Activated naive CD8-positive, alpha-beta T cell treated with anti-CD3 and anti-CD28 coated beads, Interleukin-2, amount 10 ng/mL, durations not matched to agents 7 days and 5 days (primary cell): ENCODE data around the gene SERPINB4. TPM values are rescaled to one million over a fixed set of nuclear protein-coding genes. Genes with fewer than 3 reads are reported as not detected.
A peak's percentile ranks its signal among the peaks of the same experiment; 100 is the strongest.
"Not testable (repeated sequence)": the region's sequence is repeated elsewhere in the genome, so short reads cannot be mapped to it uniquely, and the experiment has no call there.

ENCODE experiments used
- ATAC-seq: fragments of 150-1000 bp; cut with Tn5 transposase; one replicate; pipeline ENCODE4 v1.10.0; 2021; ENCODE audit warnings: low read depth, moderate library complexity
- POLR2A ChIA-PET: fragments of 350-600 bp; sonication (Branson Sonifier 250); formaldehyde crosslinking; loops from one replicate; lab custom pipeline; 2021; ENCODE audit warnings: antibody characterized with exemption; lab: Charles Lee
- DNase-seq: peaks from one replicate; pipeline ENCODE4 v3.0.0; 2021
- H3K27ac Mint-ChIP-seq: one replicate; pipeline ENCODE4 v1.8.0; 2022; ENCODE audit warnings: mild to moderate bottlenecking, mixed read lengths
- H3K27me3 Mint-ChIP-seq: one replicate; pipeline ENCODE4 v1.8.0; 2022; ENCODE audit warnings: mild to moderate bottlenecking, moderate library complexity, mixed read lengths
- H3K36me3 Mint-ChIP-seq: one replicate; pipeline ENCODE4 v1.8.0; 2021; ENCODE audit warnings: mild to moderate bottlenecking, mixed read lengths
- H3K4me1 Mint-ChIP-seq: one replicate; pipeline ENCODE4 v1.8.0; 2021; ENCODE audit warnings: mixed read lengths
- H3K4me3 Mint-ChIP-seq: one replicate; pipeline ENCODE4 v1.8.0; 2022; ENCODE audit warnings: mild to moderate bottlenecking, moderate library complexity, mixed read lengths
- H3K9me3 Mint-ChIP-seq: one replicate; pipeline ENCODE4 v1.8.0; 2021; ENCODE audit warnings: mixed read lengths
- total RNA-seq, 2 experiments: library from RNA; stranded (reverse); gene quantifications; one replicate each; pipeline ENCODE4 v1.2.3, GENCODE V29; 2021

Gene SERPINB4
- total RNA-seq: not detected

DNA sequence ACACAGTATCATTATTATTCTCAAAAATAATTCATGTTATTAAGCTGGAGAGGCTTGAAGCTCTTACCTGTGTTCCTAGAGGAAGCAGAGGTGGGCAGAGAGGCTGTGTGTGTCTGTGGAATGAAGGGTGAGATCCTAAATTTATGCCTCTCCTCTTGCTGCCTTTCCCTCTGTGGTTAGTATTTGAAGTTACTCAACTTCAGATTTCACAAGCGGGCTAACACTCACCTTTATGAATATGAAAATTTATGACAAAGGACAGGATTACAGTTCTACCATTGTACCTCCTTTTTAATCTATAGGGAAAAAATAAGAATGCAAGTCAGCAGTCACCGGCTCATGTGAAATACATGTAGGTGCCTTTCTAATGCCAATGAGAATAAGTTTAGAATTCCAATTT lies at the start of gene SERPINB4:
Gene SERPINB4 (minus strand): TSS at position 115 of the 400 bp plus-strand sequence. CDS start 679 bp downstream, outside the sequence.
- H3K36me3 Mint-ChIP-seq, H3K9me3 Mint-ChIP-seq, POLR2A ChIA-PET, H3K27ac Mint-ChIP-seq, ATAC-seq, H3K27me3 Mint-ChIP-seq, H3K4me1 Mint-ChIP-seq, H3K4me3 Mint-ChIP-seq, DNase-seq: not testable (repeated sequence)

DNA sequence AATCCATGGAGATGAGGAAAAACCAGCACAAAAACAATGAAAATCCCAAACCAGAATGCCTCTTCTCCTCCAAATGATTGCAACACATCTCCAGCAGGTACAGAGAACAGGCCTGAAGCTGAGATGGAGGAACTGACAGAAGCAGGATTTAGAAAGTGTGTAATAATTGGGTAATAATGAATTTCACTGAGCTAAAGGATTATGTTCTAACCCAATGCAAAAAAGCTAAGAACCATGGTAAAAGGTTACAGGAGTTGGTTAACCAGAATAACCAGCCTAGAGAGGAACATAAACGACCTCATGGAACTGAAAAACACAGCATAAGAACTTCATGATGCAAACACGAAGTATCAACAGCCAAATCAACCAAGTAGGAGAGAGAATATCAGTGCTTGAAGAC lies 45.0 kb upstream of the SERPINB4 start:
- DNase-seq: no peak
- POLR2A ChIA-PET: no interaction called here
- H3K27me3 Mint-ChIP-seq: peaks cover 4% of the 10 kb centered on the region
- no peaks in the 10 kb centered on the region for H3K4me1 Mint-ChIP-seq
- no peaks in the 10 kb centered on the region for H3K9me3 Mint-ChIP-seq
- ATAC-seq: no peak
- H3K36me3 Mint-ChIP-seq: no peaks in the 10 kb centered on the region
- H3K4me3 Mint-ChIP-seq: no peak overlapping the region
- H3K27ac Mint-ChIP-seq: no peak overlapping the region

DNA sequence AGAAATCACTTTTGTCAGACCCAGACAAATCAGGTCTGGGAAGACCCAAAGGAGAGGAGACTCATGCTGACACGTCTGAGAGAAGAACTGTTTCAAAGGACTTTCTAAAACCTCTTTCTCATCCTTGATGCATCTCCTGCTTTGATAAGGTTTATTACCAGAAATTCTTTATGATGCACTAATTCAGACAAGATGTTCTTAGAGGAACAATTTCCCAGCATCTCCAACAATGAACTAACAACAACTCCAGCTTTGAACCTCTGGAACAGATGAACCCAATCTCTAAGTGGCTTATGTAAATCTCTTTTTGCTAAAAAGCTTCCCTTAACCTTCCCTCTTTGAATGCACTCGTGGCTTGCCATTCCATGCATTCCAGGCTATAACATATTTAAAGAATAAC lies 42.8 kb upstream of the SERPINB4 start:
- H3K4me1 Mint-ChIP-seq: no peaks in the 10 kb centered on the region

DNA sequence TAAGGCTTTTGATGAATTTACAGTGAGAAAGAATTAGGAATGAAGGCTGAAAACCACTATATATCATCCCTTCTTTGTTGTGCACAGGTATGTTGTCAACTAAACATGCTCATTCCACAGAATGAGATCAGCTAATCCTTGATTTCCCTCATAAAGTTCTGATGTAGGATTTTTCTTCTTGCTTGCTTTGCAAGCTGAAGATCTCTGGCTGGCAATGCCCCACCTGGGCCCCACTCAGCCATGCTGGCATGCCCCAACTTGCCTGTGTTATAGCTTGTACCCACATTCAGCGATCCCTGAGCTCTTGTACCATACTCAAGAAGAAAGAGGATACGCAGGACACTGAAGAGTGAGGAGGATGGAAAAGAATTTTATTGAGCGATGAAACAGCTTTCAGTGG lies 40.7 kb upstream of the SERPINB4 start:
- H3K9me3 Mint-ChIP-seq: no peaks in the 10 kb centered on the region
- ATAC-seq: no peak
- H3K27me3 Mint-ChIP-seq: no peaks in the 10 kb centered on the region
- H3K36me3 Mint-ChIP-seq: no peaks in the 10 kb centered on the region
- no peak overlapping the region for H3K27ac Mint-ChIP-seq
- POLR2A ChIA-PET: no interaction called here
- no peak overlapping the region for H3K4me3 Mint-ChIP-seq
- H3K4me1 Mint-ChIP-seq: no peaks in the 10 kb centered on the region
- DNase-seq: no peak

More for the DNA sequence above, 42.8 kb upstream of the SERPINB4 start:
- no peaks in the 10 kb centered on the region for H3K36me3 Mint-ChIP-seq
- no peak for ATAC-seq
- POLR2A ChIA-PET: no interaction called here
- peaks cover 2% of the 10 kb centered on the region for H3K27me3 Mint-ChIP-seq
- H3K9me3 Mint-ChIP-seq: no peaks in the 10 kb centered on the region
- no peak overlapping the region for H3K4me3 Mint-ChIP-seq
- no peak overlapping the region for H3K27ac Mint-ChIP-seq
- DNase-seq: no peak

DNA sequence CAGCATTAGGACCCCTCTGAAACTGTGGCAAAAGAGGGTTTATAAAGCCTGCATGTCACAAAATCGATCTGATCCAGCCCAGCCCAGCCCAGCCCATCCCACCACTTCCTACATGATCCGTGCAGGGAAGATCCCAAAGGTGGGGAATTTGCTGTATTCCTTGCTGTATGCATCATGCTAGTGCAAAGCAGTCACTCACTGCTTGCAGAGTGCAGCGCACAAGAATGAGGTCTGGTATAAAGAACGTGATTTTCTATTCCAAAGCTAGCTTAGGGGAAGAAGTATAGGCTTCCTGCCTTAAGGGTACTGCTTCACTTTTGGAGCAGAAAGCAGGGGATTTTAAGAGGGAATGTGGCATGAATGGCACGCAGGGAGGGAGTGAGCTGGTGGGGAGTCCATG lies 39.8 kb upstream of the SERPINB4 start:
- Mint-ChIP-seq H3K4me3 (no peak overlapping the region), H3K4me1 (no peaks in the 10 kb centered on the region), H3K36me3 (no peaks in the 10 kb centered on the region), H3K9me3 (no peaks in the 10 kb centered on the region), H3K27me3 (no peaks in the 10 kb centered on the region), H3K27ac (no peak overlapping the region)
- POLR2A ChIA-PET: no interaction called here
- DNase-seq (no peak), ATAC-seq (no peak)

DNA sequence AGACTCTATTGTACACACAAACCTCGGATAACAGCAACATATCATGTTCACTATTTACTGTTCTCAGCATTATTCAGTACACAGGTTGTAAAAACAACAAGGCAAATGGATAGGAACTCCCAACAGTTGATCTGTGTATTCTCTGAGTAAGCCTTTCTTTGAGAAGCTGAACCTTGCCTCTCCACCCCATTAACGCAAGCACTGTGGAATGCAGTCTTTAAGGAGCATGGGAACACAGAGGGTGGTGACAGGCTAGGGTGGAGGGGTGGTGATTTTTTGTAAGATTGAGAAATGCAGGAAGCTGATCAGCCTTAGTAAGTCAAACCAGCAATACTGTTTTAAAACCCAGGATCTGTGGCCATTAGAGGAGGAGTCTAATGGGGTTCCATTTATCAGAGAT lies 39.1 kb upstream of the SERPINB4 start:
- Mint-ChIP-seq H3K4me1 (no peaks in the 10 kb centered on the region), H3K9me3 (no peaks in the 10 kb centered on the region), H3K27ac (no peak overlapping the region), H3K27me3 (no peaks in the 10 kb centered on the region), H3K36me3 (no peaks in the 10 kb centered on the region), H3K4me3 (no peak overlapping the region)
- DNase-seq: no peak
- no peak for ATAC-seq
- POLR2A ChIA-PET: no interaction called here

DNA sequence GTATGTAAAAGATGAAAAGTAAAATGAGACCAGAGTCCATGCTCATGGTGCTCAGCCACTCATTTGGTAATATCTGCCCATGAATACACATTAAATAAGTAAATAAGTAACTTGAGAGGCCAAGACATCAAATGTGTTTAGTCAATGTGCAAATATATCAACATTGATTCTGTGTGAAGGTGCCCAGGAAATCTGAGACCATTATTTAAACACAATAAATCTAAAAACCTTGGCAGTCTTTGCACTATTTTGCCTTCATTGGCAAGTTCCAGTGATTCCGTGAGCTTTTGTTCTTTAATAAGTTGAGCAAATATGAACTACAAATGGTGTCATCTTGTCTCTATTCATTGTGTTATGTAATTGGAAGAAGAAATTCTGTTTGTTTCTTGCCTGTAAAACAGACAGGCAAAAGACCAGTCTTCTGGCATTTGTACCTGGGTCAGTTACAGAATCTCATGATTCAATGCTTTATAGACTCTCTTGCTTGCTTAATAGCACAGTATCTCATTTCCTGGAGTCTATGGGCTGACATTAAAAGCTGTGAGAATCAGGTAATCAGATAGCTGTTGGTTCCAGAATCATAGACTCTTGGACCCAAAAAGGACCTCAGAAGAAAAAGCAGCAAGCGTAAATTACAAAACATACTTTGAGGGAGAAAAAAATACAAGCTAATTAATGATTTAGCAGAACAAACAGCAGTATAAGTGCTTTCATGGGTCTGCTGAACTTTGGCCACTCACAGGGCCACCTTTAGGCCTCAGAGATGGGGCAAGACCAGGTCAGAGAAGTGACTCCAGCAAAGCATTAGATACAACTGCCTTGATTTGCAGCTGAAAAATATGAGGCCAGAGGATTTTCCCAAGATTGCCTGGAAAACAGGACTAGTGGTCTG lies 37.6 kb upstream of the SERPINB4 start:
- peaks cover 2% of the 10 kb centered on the region for H3K27me3 Mint-ChIP-seq
- POLR2A ChIA-PET: no interaction called here
- no peak overlapping the region for H3K4me3 Mint-ChIP-seq

DNA sequence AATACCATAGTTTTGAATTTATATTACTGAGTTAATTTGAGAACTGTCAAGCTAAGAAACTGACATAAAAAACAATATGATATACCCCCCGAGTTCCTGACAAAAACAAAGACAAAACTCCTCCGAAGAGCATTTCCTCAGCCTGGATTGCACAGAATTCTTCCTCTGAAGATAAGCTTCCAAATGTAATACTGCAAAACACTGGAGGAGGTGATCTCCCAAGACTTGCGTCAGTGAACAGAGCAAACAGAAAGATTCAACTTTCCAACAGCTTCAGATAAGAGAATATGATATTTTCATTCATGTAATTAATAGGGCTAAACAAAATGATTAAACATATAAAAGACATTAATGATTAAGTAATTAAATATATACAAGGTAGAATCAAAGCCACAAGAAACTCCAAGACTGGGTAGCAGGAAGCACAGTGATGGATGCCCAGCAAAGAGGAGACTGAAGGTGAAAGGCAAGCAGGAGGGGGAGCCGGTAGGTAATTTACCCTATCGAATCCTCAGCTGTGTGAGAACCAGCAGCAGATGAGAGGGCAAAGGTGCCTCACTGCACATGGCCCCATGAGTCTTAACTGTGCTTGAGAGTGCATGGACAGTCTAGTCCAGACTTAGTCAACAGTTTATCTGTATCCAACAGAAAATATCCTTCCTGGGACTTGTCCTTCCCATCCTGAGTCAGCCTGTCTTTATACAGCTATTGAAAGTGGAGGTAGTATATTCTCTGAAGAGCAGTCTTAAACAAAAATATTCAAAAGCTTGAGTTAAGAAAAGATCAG lies 36.0 kb upstream of the SERPINB4 start:
- POLR2A ChIA-PET: no interaction called here
- H3K9me3 Mint-ChIP-seq: no peaks in the 10 kb centered on the region
- no peaks in the 10 kb centered on the region for H3K36me3 Mint-ChIP-seq
- H3K4me3 Mint-ChIP-seq: no peak overlapping the region
- no peak for ATAC-seq
- H3K4me1 Mint-ChIP-seq: no peaks in the 10 kb centered on the region
- H3K27me3 Mint-ChIP-seq: peaks cover 2% of the 10 kb centered on the region
- DNase-seq: no peak
- no peak overlapping the region for H3K27ac Mint-ChIP-seq

More for the DNA sequence above, 37.6 kb upstream of the SERPINB4 start:
- DNase-seq: no peak
- H3K4me1 Mint-ChIP-seq: no peaks in the 10 kb centered on the region
- ATAC-seq: no peak
- H3K9me3 Mint-ChIP-seq: no peaks in the 10 kb centered on the region
- H3K27ac Mint-ChIP-seq: no peak overlapping the region
- no peaks in the 10 kb centered on the region for H3K36me3 Mint-ChIP-seq

DNA sequence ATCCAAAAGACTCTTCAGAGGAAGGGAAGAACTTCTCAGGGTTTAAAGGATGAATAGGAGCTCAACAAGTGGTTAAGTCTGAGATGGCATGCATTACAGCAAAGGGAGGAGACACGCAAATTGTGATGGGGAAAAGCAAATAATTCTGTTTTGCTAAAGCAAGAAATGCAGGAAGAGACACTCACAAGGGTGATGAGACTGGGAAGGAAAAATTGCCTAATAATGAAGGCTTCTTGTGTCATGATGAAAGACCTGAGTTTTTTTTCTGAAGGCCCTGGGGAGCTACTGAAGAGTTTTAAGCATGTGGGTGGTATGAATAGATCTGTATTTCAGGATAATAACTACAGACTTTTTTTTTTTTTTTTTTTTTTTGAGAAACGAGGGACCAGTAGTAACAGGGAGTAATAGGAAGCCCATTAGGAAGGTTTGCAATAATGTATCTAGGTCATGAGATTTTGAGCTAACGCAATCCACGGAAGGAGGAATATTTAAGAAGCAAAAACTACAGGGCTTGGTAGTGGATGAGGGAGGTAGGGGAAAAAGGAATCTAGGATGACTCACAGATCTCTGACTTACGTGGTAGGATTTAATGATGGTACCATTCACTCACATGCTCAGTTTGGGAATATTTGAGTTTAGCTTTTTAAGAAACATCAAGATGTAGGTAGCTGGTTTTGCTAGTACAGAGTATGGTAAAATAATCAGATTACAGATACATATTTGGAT lies 33.6 kb upstream of the SERPINB4 start:
- Mint-ChIP-seq H3K27me3 (peaks cover 2% of the 10 kb centered on the region), H3K9me3 (no peaks in the 10 kb centered on the region), H3K27ac (no peak overlapping the region), H3K36me3 (no peaks in the 10 kb centered on the region), H3K4me1 (no peaks in the 10 kb centered on the region), H3K4me3 (no peak overlapping the region)
- POLR2A ChIA-PET: interaction anchor here (0.6 kb wide), 1 partner anchor 11 kb away, joined by 4 read pairs; no protein-coding TSS in a partner anchor
- ATAC-seq (no peak), DNase-seq (no peak)

DNA sequence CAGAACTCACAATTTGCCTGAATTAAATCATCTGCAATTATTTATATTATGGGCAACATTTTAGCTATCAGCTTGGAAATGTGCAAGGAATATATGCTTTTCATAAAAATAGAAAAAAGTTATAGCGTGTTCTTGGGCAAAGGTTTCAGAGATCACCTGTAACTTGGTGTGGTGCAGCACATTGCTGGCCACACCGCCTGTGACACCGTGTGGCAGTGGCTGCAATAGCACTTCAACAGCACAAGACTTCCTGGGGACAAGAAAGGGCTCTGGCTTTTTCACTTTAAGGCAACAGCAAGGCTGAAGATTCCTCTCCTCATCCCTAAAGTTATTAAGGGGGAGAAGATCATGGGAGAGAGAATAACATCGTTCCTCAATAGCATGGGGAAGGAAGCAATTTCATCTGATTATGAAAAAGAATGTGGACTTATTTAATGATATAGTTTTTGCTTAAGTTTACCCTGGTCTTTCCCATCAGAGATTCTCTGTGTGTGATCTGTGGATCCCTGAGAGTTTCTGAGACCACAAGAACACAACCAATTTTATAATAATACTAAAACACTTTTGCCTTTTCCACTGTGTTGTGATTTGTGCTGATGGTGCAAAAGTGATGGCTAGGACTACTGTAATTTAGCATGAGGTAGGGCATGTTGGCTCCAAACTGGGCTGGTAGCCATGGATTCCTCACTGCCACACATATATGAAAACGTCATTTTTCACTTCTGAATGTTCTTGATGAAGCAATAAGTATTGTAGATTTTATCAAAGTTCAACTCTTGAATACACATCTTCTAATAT lies 32.7 kb upstream of the SERPINB4 start:
- Mint-ChIP-seq H3K4me3 (no peak overlapping the region), H3K4me1 (no peaks in the 10 kb centered on the region), H3K27me3 (peaks cover 2% of the 10 kb centered on the region), H3K9me3 (no peaks in the 10 kb centered on the region), H3K36me3 (no peaks in the 10 kb centered on the region), H3K27ac (no peak overlapping the region)
- DNase-seq: no peak
- POLR2A ChIA-PET: interaction anchor here (0.6 kb wide), 1 partner anchor 12 kb away, joined by 4 read pairs; no protein-coding TSS in a partner anchor
- ATAC-seq: peak; percentile 47

DNA sequence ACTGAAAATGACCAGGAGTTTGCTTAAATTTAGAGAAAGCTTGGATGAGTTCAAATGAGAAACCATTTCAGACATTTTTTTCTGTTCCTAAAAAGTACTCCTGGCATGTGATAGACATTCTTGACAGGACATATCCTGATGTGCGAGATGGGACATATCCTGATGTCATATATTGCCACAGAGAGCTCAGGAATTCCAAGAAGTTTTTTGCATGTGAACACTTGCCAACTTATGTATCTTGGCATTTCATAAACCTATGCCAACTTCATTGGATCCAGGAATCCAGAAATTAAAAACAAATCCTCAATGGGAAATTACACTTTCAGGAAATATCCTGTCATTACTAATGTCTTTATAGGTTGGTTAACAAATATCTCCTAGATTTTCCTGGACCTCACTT lies 20.5 kb upstream of the SERPINB4 start:
- POLR2A ChIA-PET: no interaction called here
- Mint-ChIP-seq H3K4me1 (no peaks in the 10 kb centered on the region), H3K27me3 (no peaks in the 10 kb centered on the region), H3K27ac (no peak overlapping the region), H3K4me3 (no peak overlapping the region), H3K9me3 (peaks cover 4% of the 10 kb centered on the region), H3K36me3 (no peaks in the 10 kb centered on the region)
- no peak for DNase-seq
- ATAC-seq: no peak

DNA sequence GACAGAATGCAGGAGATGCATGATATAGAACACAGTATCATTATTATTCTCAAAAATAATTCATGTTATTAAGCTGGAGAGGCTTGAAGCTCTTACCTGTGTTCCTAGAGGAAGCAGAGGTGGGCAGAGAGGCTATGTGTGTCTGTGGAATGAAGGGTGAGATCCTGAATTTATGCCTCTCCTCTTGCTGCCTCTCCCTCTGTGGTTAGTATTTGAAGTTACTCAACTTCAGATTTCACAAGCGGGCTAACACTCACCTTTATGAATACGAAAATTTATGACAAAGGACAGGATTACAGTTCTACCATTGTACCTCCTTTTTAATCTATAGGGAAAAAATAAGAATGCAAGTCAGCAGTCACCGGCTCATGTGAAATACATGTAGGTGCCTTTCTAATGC lies 17.7 kb upstream of the SERPINB4 start, which contains the start of gene SERPINB3:
Gene SERPINB3 (minus strand): TSS at position 144 of the 400 bp plus-strand sequence. CDS start 677 bp downstream, outside the sequence.
- H3K36me3 Mint-ChIP-seq, H3K9me3 Mint-ChIP-seq, POLR2A ChIA-PET, H3K4me1 Mint-ChIP-seq, H3K27me3 Mint-ChIP-seq, ATAC-seq, DNase-seq, H3K4me3 Mint-ChIP-seq, H3K27ac Mint-ChIP-seq: not testable (repeated sequence)
